Endothelial cell of umbilical vein (primary cell): ENCODE measurements around the gene TSPYL2. TPM values are rescaled to one million over a fixed set of nuclear protein-coding genes. Genes with fewer than 3 reads are reported as not detected.

Source experiments
- BruUV-seq: library from RNA; stranded (reverse); fragments of 400-500 nt; replicated peaks from 2 replicates; lab custom pipeline; 2021; lab: Mats Ljungman, UMichigan
- CTCF ChIA-PET: fragments of 300-600, 350-600 bp; sonication (Branson Sonifier 250); formaldehyde crosslinking; loops from one replicate; lab custom pipeline; 2021; ENCODE audit warnings: antibody characterized with exemption, inconsistent platforms; lab: Charles Lee
- POLR2A ChIA-PET: fragments of 300-600, 350-600 bp; sonication (Branson Sonifier 250); formaldehyde crosslinking; loops from one replicate; lab custom pipeline; 2021; ENCODE audit warnings: antibody characterized with exemption, inconsistent platforms; lab: Charles Lee
- DNase-seq: peaks from one replicate; pipeline ENCODE4 v3.0.0-alpha.2; 2011; ENCODE audit warnings: low read depth, low spot score
- FAIRE-seq: peaks from 2 replicates; lab custom pipeline; 2011; peaks lifted over from hg19 to GRCh38; lab: Jason Lieb, UNC
- H2AFZ ChIP-seq: 2 replicates; pipeline ENCODE4 v1.6.0; 2012; ENCODE audit warnings: low read depth, low read length, control low read depth, inconsistent platforms
- H3K27ac ChIP-seq: 2 replicates; pipeline ENCODE4 v1.5.1; 2011; ENCODE audit warnings: low read depth, mild to moderate bottlenecking, control low read depth, low read length, moderate library complexity; ENCODE audit not compliant: insufficient read depth
- H3K27me3 ChIP-seq, 2 experiments: 2 replicates each; pipeline versions ENCODE4 v1.6.0 to v1.6.1; 2011; ENCODE audit warnings: low read length in 2 of 2, mixed read lengths in 1 of 2; ENCODE audit not compliant: control insufficient read depth in 2 of 2, insufficient read depth in 2 of 2
- H3K36me3 ChIP-seq, 2 experiments: 2 replicates in 1 of 2; 3 replicates in 1 of 2; pipeline ENCODE4 v1.5.1; 2011; ENCODE audit warnings: low read length in 2 of 2, mild to moderate bottlenecking in 1 of 2, moderate library complexity in 1 of 2; ENCODE audit not compliant: control insufficient read depth in 2 of 2, insufficient read depth in 2 of 2; ENCODE audit errors: extremely low read depth in 1 of 2
- H3K4me1 ChIP-seq: 3 replicates; pipeline ENCODE4 v1.5.1; 2011; ENCODE audit warnings: mild to moderate bottlenecking, low read length; ENCODE audit not compliant: control insufficient read depth, insufficient read depth; ENCODE audit errors: extremely low read depth
- H3K4me2 ChIP-seq: 2 replicates; pipeline ENCODE4 v1.6.1; 2011; ENCODE audit warnings: low read length, control low read depth, mixed read lengths; ENCODE audit not compliant: insufficient read depth
- H3K4me3 ChIP-seq, 3 experiments: fragments of 200-600 bp in 1 of 3; sonication (generic), shearing (Covaris generic) in 1 of 3; replicated peaks in 1 of 3; 2 replicates each; pipeline ENCODE4 v1.5.1; 2011 to 2016; ENCODE audit warnings: control low read depth in 3 of 3, low read length in 3 of 3, mild to moderate bottlenecking in 2 of 3, inconsistent platforms in 1 of 3, low read depth in 1 of 3, moderate library complexity in 1 of 3; ENCODE audit not compliant: insufficient read depth in 1 of 3
- H3K79me2 ChIP-seq: 2 replicates; pipeline ENCODE4 v1.6.0; 2012; ENCODE audit warnings: low read length, inconsistent platforms; ENCODE audit not compliant: control insufficient read depth, insufficient read depth
- H3K9ac ChIP-seq: replicated peaks from 2 replicates; pipeline ENCODE3; 2011; ENCODE audit warnings: low read length, control low read depth; ENCODE audit not compliant: insufficient read depth; ENCODE audit errors: extremely low read depth
- H3K9me1 ChIP-seq: replicated peaks from 3 replicates; pipeline ENCODE4 v1.6.0; 2011; ENCODE audit warnings: mild to moderate bottlenecking, low read length; ENCODE audit not compliant: control insufficient read depth, insufficient read depth; ENCODE audit errors: extremely low read depth
- H3K9me3 ChIP-seq: replicated peaks from 2 replicates; pipeline ENCODE4 v1.5.1; 2012; ENCODE audit warnings: low read length, inconsistent platforms; ENCODE audit not compliant: control insufficient read depth, insufficient read depth
- H4K20me1 ChIP-seq: replicated peaks from 2 replicates; pipeline ENCODE3; 2011; ENCODE audit warnings: mild to moderate bottlenecking, low read length; ENCODE audit not compliant: control insufficient read depth, insufficient read depth; ENCODE audit errors: extremely low read depth
- CTCF ChIP-seq, 2 donors: IDR thresholded peaks; 1 replicate in 1 of 2; 2 replicates in 1 of 2; pipeline ENCODE4 v1.5.1; 2011; ENCODE audit warnings: low read length in 2 of 2, mild to moderate bottlenecking in 2 of 2, moderate library complexity in 2 of 2, control low read depth in 1 of 2, inconsistent platforms in 1 of 2, low read depth in 1 of 2; ENCODE audit not compliant: insufficient read depth in 1 of 2; ENCODE audit errors: extremely low read depth in 1 of 2
- EZH2 ChIP-seq: IDR thresholded peaks from 2 replicates; pipeline ENCODE4 v1.6.1; 2012; ENCODE audit warnings: borderline replicate concordance, low read depth, mild to moderate bottlenecking, moderate library complexity, low read length, inconsistent platforms; ENCODE audit not compliant: severe bottlenecking
- FOS ChIP-seq: IDR thresholded peaks from 2 replicates; pipeline ENCODE4 v1.6.1; 2011; ENCODE audit warnings: mild to moderate bottlenecking, low read length, moderate library complexity, borderline replicate concordance; ENCODE audit not compliant: insufficient read depth
- GATA2 ChIP-seq: IDR thresholded peaks from 2 replicates; pipeline ENCODE4 v1.7.0; 2011; ENCODE audit warnings: low read depth, mild to moderate bottlenecking, moderate library complexity, mixed read lengths, low read length; ENCODE audit not compliant: insufficient read length, insufficient read depth
- JUN ChIP-seq: IDR thresholded peaks from 2 replicates; pipeline ENCODE4 v1.6.1; 2011; ENCODE audit warnings: borderline replicate concordance, low read depth; ENCODE audit not compliant: insufficient read length, insufficient read depth
- MYC ChIP-seq: IDR thresholded peaks from one replicate; pipeline ENCODE4 v1.6.1; 2011; ENCODE audit warnings: mild to moderate bottlenecking, low read depth, low read length
- POLR2A ChIP-seq: IDR thresholded peaks from 2 replicates; pipeline ENCODE4 v1.6.1; 2012; ENCODE audit warnings: low read depth, mild to moderate bottlenecking, control low read depth, low read length
- POLR2AphosphoS5 ChIP-seq: IDR thresholded peaks from 2 replicates; pipeline ENCODE4 v1.6.1; 2012; ENCODE audit warnings: low read depth, mild to moderate bottlenecking, control low read depth, low read length, moderate library complexity; ENCODE audit not compliant: insufficient read depth
- dilution Hi-C: fragments of 300-500 bp; cut with MboI; formaldehyde crosslinking; loops from one replicate; pipeline ENCODE4 v1.15.0; 2019; ENCODE audit warnings: low sequenced_read_pairs; ENCODE audit not compliant: extremely low pct_ligation_motif_present
- intact Hi-C: fragments of 100-400 bp; cut with micrococcal nuclease; formaldehyde crosslinking; loops from one replicate; pipeline ENCODE4 v1.10.0; 2022
- polyA plus RNA-seq, 4 experiments: library from polyadenylated mRNA; depleted of rRNA in 3 of 4; stranded (reverse) in 3 of 4; unstranded in 1 of 4; fragments of >200 nt; gene quantifications; 2 replicates each; pipeline versions ENCODE4 v1.2.1 to v1.2.3, GENCODE V29; 2011 to 2012; ENCODE audit warnings: missing spikeins in 1 of 4
- total RNA-seq: library from RNA; stranded (reverse); gene quantifications from 2 replicates; pipeline ENCODE4 v1.2.3, GENCODE V29; 2021
- TF ChIP-seq, protein P1 (sequence below): IDR thresholded peaks from 2 replicates; pipeline ENCODE4 v1.6.1; 2011; ENCODE audit not compliant: insufficient read depth, insufficient read length

TSPYL2 gene
- total and polyA plus RNA-seq, 2 donors (not counting 3 experiments of a cell fraction or from before 2014, with no cell fraction given): 17.3 to 17.8 TPM

GRCh38 chrX:53078943-53079342 lies 3.2 kb upstream of the TSPYL2 start:
- no peak overlapping the region for H2AFZ ChIP-seq
- CTCF ChIA-PET: no interaction called here
- BruUV-seq: no TSS peak
- H3K4me1 ChIP-seq: peaks cover 5% of the 10 kb centered on the region
- no peak overlapping the region for H3K9ac ChIP-seq
- H4K20me1 ChIP-seq: no peaks in the 10 kb centered on the region
- no peak for DNase-seq
- no peak overlapping the region for H3K27ac ChIP-seq
- no peaks in the 10 kb centered on the region for H3K9me1 ChIP-seq
- H3K79me2 ChIP-seq: peaks cover 10% of the 10 kb centered on the region
- peaks cover 0 to 3% of the 10 kb centered on the region in 2 experiments for H3K36me3 ChIP-seq
- no peak overlapping the region for H3K4me3 ChIP-seq
- H3K4me2 ChIP-seq: no peak overlapping the region
- no peaks in the 10 kb centered on the region for H3K27me3 ChIP-seq
- POLR2A ChIA-PET: no interaction called here
- dilution Hi-C loops (no loop called here), intact Hi-C loops (no loop called here)
- no peak for FAIRE-seq
- TF ChIP-seq POLR2AphosphoS5: no peak
- no peak for TF ChIP-seq EZH2
- TF ChIP-seq, protein P1, sequence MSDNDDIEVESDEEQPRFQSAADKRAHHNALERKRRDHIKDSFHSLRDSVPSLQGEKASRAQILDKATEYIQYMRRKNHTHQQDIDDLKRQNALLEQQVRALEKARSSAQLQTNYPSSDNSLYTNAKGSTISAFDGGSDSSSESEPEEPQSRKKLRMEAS: no peak
- TF ChIP-seq FOS: no peak
- no peak for TF ChIP-seq CTCF (IDR thresholded peaks at IDR 0.05; ENCODE audit: extremely low read depth in 1 of 2, insufficient read depth in 1 of 2, low read depth in 1 of 2, low read length in 2 of 2)
- no peak for TF ChIP-seq MYC
- TF ChIP-seq GATA2: no peak
- TF ChIP-seq JUN: no peak
- no peak for TF ChIP-seq POLR2A
- H3K9me3 ChIP-seq: no peaks in the 10 kb centered on the region
